Esophagus muscularis mucosa (tissue), 4 donors: ENCODE measurements around the gene CC2D2B.

Experiments used
- CTCF ChIP-seq, 3 experiments: fragments of 200-600 bp in 2 of 3; fragments of 450-650 bp in 1 of 3; sonication (generic) in 2 of 3; IDR thresholded peaks; one replicate each; pipeline ENCODE4 v1.5.1; 2017 to 2019; ENCODE audit warnings: antibody characterized with exemption in 3 of 3, mild to moderate bottlenecking in 2 of 3, moderate library complexity in 1 of 3
- EP300 ChIP-seq: sonication (generic); formaldehyde crosslinking; IDR thresholded peaks from one replicate; pipeline ENCODE4 v1.6.1; 2017; ENCODE audit warnings: antibody characterized with exemption
- POLR2A ChIP-seq: fragments of 450-650 bp; IDR thresholded peaks from one replicate; pipeline ENCODE4 v1.6.1; 2017; ENCODE audit warnings: antibody characterized with exemption, moderate library complexity, mild to moderate bottlenecking, low read depth
- POLR2AphosphoS5 ChIP-seq, 2 donors: sonication (generic); formaldehyde crosslinking; IDR thresholded peaks; one replicate each; pipeline ENCODE4 v1.6.1; 2017; ENCODE audit warnings: antibody characterized with exemption in 2 of 2

- no peak for TF ChIP-seq CTCF (IDR thresholded peaks at IDR 0.05)
- no peak for TF ChIP-seq POLR2AphosphoS5 (IDR thresholded peaks at IDR 0.05)
- TF ChIP-seq POLR2A, result no peak
- TF ChIP-seq EP300, result no peak
Observed at GRCh38 chr10:95860166-95860940, 47.4 kb upstream of the CC2D2B start.
